K562 (cell line): Measurements from ENCODE around the gene UGT1A3.

Source experiments
- HMGN3 ChIP-seq: IDR thresholded peaks from 2 replicates; pipeline ENCODE4 v1.6.1; 2011; ENCODE audit warnings: borderline replicate concordance, low read depth, mild to moderate bottlenecking, mixed read lengths, low read length; ENCODE audit not compliant: insufficient read length; ENCODE audit errors: extremely low read depth
- POLR2A ChIP-seq: fragments of 450-650 bp; conservative IDR thresholded peaks from 2 replicates; pipeline ENCODE4 v1.6.1; 2016
- RFX5 ChIP-seq: IDR thresholded peaks from 2 replicates; pipeline ENCODE4 v1.6.1; 2011; ENCODE audit warnings: low read depth, mild to moderate bottlenecking, improper control_type of control experiment, low read length
- TGIF2 ChIP-seq: sonication (generic); formaldehyde crosslinking; IDR thresholded peaks from 2 replicates; pipeline ENCODE4 v1.8.1; 2022; ENCODE audit warnings: mild to moderate bottlenecking, missing genetic modification reagents, moderate library complexity
- ZKSCAN1 ChIP-seq: fragments of 150-350 bp; IDR thresholded peaks from 2 replicates; pipeline ENCODE4 v1.6.1; 2016; ENCODE audit warnings: low read depth, low read length
- ZNF263 ChIP-seq: sonication (generic); formaldehyde crosslinking; IDR thresholded peaks from 2 replicates; pipeline ENCODE4 v1.8.0; 2022; ENCODE audit warnings: mild to moderate bottlenecking, missing genetic modification reagents, borderline replicate concordance
- ZSCAN32 ChIP-seq: fragments of 450-650 bp; formaldehyde crosslinking; IDR thresholded peaks from 2 replicates; pipeline ENCODE4 v1.4.0; 2020; ENCODE audit warnings: mild to moderate bottlenecking, moderate library complexity
- TF ChIP-seq, protein P1 (sequence below): fragments of 250-450 bp; sonication (Bioruptor Pico); IDR thresholded peaks from 2 replicates; pipeline ENCODE4 v1.5.0; 2022; ENCODE audit warnings: mild to moderate bottlenecking
- TF ChIP-seq, protein P2 (sequence below): fragments of 250-450 bp; sonication (Bioruptor Pico); IDR thresholded peaks from 2 replicates; pipeline ENCODE4 v1.8.0; 2021; ENCODE audit warnings: borderline replicate concordance, mild to moderate bottlenecking, moderate library complexity; ENCODE audit not compliant: poor library complexity, severe bottlenecking
- TF ChIP-seq, protein P3 (sequence below), 3 experiments: IDR thresholded peaks in 2 of 3; conservative IDR thresholded peaks in 1 of 3; 2 replicates each; pipeline ENCODE4 v1.5.1; 2011 to 2012; ENCODE audit warnings: low read length in 3 of 3, mild to moderate bottlenecking in 3 of 3, control low read depth in 2 of 3, improper control_type of control experiment in 1 of 3, inconsistent platforms in 1 of 3, low read depth in 1 of 3, mixed read lengths in 1 of 3, moderate library complexity in 1 of 3; ENCODE audit not compliant: insufficient read depth in 2 of 3

DNA sequence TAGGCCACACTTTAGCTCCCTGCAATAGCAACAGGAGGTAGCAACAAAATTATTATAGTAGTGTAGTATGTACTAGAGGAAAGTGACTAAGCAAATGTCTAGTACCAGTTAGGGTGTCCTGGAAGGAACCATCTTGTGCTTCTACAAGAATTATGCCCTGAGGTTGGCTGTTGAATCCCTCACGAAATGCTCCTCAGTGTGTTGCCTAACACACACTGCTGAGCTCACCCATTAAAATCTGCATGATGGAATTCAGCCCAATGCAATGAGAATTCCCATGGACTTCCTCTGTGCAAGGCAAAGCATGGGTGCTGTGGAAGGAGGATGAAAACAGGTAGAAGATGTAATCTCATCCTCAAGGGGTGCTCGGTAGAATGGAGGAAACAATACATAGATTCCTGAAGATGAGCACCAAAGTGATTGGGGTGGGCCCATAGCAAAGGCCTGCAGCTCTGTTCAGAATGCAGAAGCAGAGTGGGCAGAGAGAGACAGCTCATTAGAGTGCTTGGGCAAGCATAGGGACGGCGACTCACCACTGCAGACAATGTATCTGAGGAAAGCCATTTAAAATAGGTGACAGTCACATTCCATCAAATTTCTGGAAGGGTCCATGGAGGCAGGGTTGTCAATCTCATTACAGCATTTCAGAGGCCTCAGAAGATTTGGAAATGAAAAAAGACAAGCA, 48.3 kb upstream of the UGT1A3 start:
- TF ChIP-seq, protein P1, sequence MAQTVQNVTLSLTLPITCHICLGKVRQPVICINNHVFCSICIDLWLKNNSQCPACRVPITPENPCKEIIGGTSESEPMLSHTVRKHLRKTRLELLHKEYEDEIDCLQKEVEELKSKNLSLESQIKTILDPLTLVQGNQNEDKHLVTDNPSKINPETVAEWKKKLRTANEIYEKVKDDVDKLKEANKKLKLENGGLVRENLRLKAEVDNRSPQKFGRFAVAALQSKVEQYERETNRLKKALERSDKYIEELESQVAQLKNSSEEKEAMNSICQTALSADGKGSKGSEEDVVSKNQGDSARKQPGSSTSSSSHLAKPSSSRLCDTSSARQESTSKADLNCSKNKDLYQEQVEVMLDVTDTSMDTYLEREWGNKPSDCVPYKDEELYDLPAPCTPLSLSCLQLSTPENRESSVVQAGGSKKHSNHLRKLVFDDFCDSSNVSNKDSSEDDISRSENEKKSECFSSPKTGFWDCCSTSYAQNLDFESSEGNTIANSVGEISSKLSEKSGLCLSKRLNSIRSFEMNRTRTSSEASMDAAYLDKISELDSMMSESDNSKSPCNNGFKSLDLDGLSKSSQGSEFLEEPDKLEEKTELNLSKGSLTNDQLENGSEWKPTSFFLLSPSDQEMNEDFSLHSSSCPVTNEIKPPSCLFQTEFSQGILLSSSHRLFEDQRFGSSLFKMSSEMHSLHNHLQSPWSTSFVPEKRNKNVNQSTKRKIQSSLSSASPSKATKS = no peak
- TF ChIP-seq TGIF2 (CRISPR knock-in tag) (no peak), ZSCAN32 (CRISPR knock-in tag) (no peak), POLR2A (no peak), RFX5 (no peak), ZKSCAN1 (no peak), ZNF263 (no peak), HMGN3 (no peak)
- TF ChIP-seq, protein P2, sequence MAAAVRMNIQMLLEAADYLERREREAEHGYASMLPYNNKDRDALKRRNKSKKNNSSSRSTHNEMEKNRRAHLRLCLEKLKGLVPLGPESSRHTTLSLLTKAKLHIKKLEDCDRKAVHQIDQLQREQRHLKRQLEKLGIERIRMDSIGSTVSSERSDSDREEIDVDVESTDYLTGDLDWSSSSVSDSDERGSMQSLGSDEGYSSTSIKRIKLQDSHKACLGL (CRISPR knock-in tag) = no peak
- TF ChIP-seq, protein P3, sequence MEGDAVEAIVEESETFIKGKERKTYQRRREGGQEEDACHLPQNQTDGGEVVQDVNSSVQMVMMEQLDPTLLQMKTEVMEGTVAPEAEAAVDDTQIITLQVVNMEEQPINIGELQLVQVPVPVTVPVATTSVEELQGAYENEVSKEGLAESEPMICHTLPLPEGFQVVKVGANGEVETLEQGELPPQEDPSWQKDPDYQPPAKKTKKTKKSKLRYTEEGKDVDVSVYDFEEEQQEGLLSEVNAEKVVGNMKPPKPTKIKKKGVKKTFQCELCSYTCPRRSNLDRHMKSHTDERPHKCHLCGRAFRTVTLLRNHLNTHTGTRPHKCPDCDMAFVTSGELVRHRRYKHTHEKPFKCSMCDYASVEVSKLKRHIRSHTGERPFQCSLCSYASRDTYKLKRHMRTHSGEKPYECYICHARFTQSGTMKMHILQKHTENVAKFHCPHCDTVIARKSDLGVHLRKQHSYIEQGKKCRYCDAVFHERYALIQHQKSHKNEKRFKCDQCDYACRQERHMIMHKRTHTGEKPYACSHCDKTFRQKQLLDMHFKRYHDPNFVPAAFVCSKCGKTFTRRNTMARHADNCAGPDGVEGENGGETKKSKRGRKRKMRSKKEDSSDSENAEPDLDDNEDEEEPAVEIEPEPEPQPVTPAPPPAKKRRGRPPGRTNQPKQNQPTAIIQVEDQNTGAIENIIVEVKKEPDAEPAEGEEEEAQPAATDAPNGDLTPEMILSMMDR (IDR thresholded peaks at IDR 0.05 in 2 of 3, conservative IDR thresholded peaks at IDR 0.05 in 1 of 3; ENCODE audit: insufficient read depth in 2 of 3, low read depth in 1 of 3, low read length in 3 of 3) = no peak
